GM13976 (cell line): ENCODE data around the gene ADAMTS20.

Source experiments
- DNase-seq: peaks from one replicate; pipeline ENCODE4 v3.0.0; 2012; ENCODE audit warnings: low spot score
- CTCF ChIP-seq: IDR thresholded peaks from 2 replicates; pipeline ENCODE4 v1.5.1; 2012; ENCODE audit warnings: borderline replicate concordance, mild to moderate bottlenecking; ENCODE audit not compliant: insufficient read depth; ENCODE audit errors: extremely low read depth, missing control alignments, control extremely low read depth
- in situ Hi-C: fragments of 300-500 bp; cut with MboI; formaldehyde crosslinking; loops from one replicate; pipeline ENCODE4 v1.12.0; 2022; ENCODE audit warnings: low sequenced_read_pairs, mixed read lengths, inconsistent platforms; ENCODE audit not compliant: unreplicated experiment

The ADAMTS20 gene

GRCh38 chr12:43580601-43581000, 28.6 kb upstream of the ADAMTS20 start:
- no peak for DNase-seq
- no peak for TF ChIP-seq CTCF
- in situ Hi-C loops = no loop called here

DNA sequence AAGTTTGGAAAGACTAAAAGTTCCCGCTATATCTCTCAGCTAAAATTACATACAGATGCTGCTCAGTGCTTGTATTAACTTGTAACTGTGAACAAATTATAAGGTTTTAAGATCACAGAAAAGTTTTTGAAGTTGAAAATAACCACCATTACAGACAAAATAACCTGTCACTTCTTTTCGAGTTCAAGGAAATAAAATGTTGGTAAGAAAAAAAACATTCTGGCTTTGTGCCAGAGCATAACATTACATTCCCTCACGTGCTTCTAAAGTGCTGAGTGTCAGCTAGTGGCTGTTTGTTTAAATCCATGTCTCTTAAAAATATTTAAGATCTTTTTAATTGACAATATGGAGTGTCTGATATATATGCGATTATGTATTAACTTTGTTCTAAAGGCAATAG, 27.2 kb upstream of the ADAMTS20 start:
- in situ Hi-C loops = no loop called here
- no peak for TF ChIP-seq CTCF
- no peak for DNase-seq

DNA sequence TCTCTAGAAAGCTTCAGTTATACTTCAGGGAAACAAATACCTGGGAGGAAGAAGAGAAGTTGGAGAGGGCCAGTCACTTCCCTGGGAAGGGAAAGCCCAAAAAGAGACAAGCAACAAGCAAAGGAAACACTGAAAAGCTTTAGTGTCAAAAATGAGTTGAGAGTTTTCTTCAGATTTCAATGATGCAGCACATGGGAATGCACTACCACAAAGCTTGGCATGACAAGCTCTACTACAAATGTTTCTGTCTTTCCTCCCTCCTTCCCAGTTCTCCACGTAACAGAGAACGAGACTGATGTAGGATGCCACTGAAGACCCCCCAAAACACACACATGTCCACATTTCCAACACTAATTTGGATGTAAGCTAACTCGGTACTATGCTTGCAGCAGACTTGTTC, 26.8 kb upstream of the ADAMTS20 start:
- no peak for TF ChIP-seq CTCF
- DNase-seq = no peak
- in situ Hi-C loops = no loop called here

GRCh38 chr12:43577381-43577780, 25.4 kb upstream of the ADAMTS20 start:
- in situ Hi-C loops = no loop called here
- no peak for DNase-seq
- no peak for TF ChIP-seq CTCF

GRCh38 chr12:43576162-43576561, 24.2 kb upstream of the ADAMTS20 start:
- no peak for TF ChIP-seq CTCF
- no peak for DNase-seq
- in situ Hi-C loops = no loop called here

DNA sequence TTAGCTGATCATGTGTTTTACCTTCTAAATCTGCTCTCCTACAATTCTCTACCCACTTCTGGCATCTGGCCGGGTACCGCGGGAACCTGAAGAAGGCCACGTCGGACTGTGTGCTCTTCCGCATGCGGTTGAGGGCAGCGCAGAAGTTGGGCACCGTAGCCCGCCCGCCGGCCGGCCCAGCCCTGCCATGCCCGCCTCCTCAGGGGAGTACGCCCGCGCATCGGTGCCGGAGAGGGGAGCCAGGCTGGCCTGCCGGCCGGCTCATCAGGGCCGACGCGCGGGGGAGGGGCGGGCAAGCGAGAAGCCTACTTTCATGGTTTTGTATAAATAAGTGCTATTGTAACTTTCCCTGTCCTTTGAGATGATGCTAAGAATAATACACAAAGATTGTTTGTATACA, 19.9 kb upstream of the ADAMTS20 start:
- DNase-seq = no peak
- in situ Hi-C loops = no loop called here
- no peak for TF ChIP-seq CTCF

- in situ Hi-C loops = no loop called here
- TF ChIP-seq CTCF = no peak
Measured at GRCh38 chr12:43556057-43556456, 4.1 kb upstream of the ADAMTS20 start.

More at GRCh38 chr12:43556057-43556456, 4.1 kb upstream of the ADAMTS20 start:
- no peak for DNase-seq
